Activated CD4-positive, CD25-positive, alpha-beta regulatory T cell treated with anti-CD3 and anti-CD28 coated beads, Interleukin-2, amount 50 U/mL, for 24 hours (primary cell): ENCODE data around the gene TPD52L1.

Experiments
- ATAC-seq, 2 donors: fragments of 150-1000 bp; cut with Tn5 transposase; one replicate each; pipeline ENCODE4 v1.10.0; 2021; ENCODE audit warnings: mild to moderate bottlenecking in 1 of 2, moderate library complexity in 1 of 2

The TPD52L1 gene

DNA sequence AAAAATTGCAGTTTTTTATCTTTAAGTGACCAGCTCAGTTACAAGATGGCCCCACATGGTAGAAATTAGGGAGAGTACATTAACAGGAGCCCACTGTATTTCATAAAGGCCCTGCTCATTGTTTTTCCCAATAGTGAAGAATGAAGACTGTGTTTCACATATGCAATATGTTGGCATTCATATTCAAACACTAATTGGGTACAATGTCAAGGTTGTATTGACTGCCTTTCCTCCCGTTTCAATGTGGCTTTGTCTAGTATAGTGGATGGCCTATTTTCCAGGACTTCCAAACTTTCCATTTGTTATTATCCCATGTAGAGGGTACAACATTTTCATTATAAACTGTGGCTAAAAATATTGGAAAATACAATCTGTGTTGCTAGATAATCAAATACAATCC lies 96.9 kb downstream of the TPD52L1 start:
- ATAC-seq, result no peak

DNA sequence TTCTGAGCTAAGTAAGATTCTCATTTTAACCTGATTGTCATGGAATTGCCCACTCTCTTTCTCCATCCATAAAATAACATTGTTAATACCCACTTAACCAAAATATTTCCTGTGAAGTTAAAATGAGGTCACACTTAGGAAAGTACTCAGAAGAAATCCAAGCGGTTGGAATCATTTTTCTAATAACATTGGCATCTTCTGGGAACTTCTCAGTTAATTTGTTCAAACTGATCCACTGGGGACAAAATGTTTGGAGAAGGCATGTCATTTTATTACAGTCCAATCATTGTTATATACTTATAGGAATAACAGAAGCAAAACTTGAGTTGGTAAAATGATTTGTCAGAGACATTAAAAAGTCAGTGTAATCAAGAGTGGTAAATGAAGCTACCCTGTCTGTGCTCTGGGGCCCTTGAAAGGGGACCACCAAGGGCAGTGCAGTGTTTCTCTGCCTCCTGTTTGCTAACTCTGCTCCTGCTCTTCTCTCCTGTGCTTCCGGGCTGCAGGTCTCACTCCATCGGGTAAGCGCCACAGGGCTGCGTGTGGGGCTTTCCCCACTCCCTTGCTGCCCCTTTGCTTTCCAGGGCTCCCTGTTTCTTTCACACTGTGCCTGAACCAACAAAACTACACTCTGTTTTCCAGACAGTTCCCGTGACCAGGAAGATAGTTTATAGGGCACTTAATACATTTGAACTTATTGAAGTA lies 98.1 kb downstream of the TPD52L1 start:
- ATAC-seq, result no peak

- no peak for ATAC-seq
Observed at GRCh38 chr6:125252891-125253290, 99.3 kb downstream of the TPD52L1 start.

- ATAC-seq, result no peak
Observed at GRCh38 chr6:125253881-125254280, 100.3 kb downstream of the TPD52L1 start.

DNA sequence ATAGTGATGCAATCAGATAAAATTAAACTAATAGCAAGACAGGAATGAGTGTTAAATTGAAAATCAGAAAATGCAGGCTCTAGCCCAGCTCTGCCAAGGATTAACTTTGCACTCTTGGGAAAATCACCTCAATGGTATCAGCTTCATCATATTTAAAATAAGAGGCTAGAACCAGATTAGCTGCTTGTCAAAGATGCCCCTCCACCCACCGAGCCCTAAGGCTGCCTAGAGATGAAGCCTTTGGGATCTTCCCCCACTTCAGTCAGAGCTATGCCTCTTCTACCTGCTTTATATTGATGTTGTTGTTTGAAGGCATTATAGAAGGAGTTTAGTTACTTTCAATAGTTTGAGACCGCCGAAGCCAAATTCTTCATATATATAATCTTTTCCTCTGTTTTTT lies 100.7 kb downstream of the TPD52L1 start:
- no peak for ATAC-seq

DNA sequence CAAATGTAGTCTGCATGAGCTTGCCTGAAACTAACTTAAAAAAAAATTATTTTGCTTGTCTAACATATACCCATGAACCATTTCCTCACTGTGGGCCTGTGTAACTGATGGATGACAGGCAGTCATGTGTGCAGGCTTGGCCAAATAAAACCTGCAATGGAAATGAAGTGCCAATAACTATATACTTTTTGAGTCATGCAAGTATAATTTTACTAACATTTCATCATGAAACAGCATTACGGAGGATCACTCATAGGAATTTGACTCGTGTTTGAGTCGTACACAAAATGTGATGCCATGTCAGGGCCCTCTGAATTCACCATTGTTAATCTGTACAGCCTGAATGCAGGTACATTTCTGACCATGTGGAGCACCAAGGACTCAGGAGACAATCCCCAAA lies 101.6 kb downstream of the TPD52L1 start:
- no peak for ATAC-seq

DNA sequence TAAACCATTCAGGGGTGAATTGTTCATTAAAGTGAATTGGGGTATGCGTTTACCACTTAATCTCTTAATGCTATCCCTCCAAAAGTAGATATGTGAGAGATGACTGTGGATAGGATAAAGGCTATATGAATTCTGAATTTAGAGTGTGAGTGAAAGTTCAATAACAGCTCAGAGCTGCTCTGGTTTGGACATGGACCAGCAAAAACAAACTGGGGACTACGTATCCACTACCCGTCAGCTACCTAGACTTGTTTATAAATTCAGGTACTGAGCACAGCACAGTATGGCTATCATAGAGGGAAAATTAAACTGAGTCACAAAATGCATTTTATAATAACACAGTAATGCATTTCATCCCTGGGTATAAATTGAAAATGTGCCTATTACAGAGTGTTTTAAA lies 103.8 kb downstream of the TPD52L1 start:
- ATAC-seq, result no peak

- no peak for ATAC-seq
Observed at GRCh38 chr6:125258651-125259353, 105.2 kb downstream of the TPD52L1 start.

- no peak for ATAC-seq
Observed at GRCh38 chr6:125259354-125259736, 105.8 kb downstream of the TPD52L1 start.

DNA sequence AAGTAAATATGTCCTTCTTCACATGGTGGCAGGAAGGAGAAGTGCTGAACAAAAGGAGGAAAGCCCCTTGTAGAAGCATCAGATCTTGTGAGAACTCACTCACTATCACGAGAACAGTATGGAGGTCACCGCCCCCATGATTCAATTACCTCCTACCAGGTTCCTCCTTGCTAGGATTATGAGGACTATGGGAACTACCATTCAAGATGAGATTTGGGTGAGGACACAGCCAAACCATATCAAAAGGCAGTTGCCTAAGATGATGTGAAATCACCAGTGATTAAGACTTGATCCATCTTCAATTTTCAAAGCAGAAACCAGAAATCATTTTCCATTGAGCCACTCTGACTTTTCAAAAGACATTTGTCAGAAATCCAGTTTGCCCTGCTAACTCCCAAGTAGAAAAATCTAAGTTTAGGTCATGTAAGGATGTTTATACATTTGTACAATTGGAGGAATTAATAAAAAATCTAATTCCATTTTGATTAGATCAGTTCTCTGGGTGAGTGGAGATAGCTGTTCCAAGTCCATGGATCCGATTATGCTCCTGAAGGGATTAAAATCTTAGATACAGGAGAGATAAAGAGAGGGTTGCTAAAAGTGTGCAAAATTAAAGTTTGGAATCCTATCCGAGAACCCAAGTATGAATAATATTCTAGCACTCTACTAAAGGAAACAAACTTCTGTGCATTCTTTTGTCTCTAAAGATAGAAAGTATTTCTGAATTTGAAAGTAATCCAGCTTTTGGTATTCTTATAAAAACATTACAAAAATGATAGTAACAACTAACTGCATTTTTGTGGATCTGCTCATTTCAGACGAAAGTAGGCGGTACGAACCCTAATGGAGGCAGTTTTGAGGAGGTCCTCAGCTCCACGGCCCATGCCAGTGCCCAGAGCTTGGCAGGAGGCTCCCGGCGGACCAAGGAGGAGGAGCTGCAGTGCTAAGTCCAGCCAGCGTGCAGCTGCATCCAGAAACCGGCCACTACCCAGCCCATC lies 108.7 kb downstream of the TPD52L1 start:
- no peak for ATAC-seq

GRCh38 chr6:125264476-125264875 lies 110.9 kb downstream of the TPD52L1 start:
- ATAC-seq, result no peak

DNA sequence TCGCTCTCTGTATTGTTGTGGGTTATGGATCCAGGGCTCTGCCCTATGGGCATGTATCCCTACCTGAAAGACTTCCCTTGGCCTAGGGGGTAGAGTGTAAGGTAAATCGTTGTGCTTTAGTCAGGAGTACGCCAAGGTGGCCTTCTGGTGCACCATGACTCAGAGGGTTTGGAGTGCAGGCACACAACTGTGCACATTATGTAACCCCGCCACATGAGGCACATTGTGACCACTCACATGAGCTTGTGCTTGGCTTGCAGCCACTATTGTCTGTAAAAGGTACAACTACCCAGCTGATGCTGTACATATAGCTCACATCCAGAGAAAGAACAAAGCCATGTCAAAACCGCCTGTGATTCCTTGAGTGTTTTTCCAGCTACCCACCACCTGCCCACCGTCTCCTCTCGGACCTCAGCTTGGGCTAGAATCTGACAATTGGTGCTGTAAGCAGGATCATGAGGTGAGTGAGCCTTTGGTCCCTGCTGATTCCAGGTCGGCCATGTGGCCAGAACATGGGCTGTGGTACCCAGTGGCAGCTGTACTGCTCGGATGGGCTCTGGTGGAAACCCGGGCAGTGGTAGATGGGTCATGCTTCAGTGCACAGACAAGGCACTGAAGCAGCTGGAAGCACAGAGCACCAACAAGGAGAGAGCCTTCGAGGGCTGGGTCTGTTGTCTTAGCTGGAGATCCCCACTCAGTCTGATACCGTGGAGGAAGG lies 114.4 kb downstream of the TPD52L1 start:
- ATAC-seq, result no peak

DNA sequence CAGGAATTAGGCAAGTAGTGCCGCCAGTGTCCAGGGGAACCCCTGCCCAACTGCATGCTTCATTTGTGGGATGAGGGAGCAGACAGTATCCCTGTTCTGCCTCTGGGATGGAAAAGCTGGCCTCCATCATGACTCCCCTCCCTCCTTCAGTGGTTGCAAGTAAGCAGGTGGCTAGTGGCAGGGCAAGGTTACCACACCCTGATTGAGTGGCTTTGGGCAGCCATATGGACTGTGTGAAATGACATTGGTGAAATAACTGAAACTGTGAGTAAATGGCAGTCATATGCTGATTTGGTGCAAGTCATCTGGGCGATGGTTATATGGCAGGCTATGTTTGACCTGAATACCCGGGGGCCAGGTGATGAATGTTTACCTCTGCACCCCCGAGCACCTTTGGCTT lies 115.2 kb downstream of the TPD52L1 start:
- no peak for ATAC-seq

- no peak for ATAC-seq
Observed at GRCh38 chr6:125269328-125269985, 115.9 kb downstream of the TPD52L1 start.

GRCh38 chr6:125270380-125270779 lies 116.8 kb downstream of the TPD52L1 start:
- no peak for ATAC-seq

DNA sequence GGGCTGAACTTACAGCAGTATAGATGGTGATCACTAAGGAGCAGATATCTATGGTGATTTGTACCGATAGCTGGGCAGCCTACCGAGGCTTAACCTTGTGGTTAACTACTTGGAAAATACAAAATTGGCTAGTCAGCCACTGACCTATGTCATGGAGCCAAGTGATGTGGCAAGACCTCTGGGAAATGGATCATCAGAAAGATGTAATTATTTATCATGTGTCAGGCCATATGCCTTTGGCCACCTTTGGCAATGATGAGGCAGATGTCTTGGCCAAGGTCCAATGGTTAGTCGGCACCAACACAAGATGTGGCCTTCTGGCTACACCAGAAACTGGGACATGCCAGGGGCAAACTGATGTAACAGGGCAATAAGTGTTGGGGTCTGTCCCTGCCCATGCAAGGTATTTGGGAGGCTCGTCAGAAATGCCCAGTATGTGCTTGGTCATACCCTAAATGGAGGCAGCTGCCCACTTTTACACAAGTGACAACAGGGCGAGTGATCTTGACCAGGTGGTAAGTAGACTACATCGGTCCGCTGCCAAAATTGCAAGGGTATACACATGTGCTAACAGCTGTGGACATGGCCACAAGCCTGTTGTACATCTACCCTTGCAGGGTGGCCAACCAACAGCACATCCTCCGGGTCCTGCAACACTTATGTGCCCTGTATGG lies 118.0 kb downstream of the TPD52L1 start:
- ATAC-seq, result no peak

DNA sequence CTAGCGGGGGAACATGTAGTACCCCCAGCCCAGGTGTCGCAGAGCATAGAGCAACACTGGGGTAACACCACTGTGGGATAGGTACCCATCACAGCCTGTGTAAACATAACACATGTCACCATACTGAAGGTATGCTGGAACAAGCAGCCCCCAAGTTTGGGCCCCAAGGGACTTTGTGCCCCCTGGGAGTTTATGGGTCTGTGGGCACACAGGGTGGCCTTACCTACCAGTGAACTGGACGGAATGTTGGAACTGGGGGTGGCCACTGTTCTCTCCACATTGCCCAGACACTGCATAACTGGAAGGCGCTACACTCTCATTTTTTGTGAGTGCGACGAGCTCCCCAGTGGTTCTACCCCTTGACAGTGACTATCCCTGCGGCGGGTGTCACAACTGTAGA lies 119.7 kb downstream of the TPD52L1 start:
- no peak for ATAC-seq

DNA sequence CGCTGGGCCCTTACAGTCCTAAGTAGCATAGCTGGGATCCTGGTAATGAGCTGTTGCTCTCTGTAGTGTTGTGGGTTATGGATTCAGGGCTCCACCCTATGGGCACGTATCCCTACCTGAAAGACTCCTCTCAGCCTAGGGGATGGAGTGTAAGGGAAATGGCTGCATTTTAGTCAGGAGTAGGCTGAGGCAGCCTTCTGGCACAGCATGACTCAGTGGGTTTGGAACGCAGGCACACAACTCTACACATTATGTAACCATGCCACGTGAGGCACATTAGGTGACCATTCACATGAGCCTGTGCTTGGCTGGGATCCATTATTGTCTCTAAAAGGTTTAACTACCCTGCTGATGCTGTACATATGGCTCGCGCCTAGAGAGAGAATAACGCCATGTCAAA lies 120.4 kb downstream of the TPD52L1 start:
- ATAC-seq, result no peak

GRCh38 chr6:125274935-125275334 lies 121.4 kb downstream of the TPD52L1 start:
- ATAC-seq, result no peak

DNA sequence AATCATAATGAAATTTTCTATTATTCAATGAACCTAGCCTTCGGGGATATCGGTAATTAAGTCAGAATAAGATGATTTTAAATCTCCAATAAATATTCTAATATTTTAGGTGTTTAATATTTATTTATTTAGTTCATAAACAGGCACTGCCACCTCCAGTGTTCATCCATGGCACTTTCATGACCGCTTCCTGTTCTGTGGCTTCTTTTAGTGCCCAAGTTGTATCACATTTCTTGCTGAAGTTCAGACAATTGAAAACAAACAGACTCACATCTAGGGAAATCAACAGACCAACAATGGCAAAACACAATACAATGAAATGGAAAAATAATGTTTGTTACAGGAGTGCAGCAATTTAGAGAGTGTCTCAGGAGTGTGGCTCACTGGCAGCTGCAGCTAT lies 122.2 kb downstream of the TPD52L1 start:
- no peak for ATAC-seq

DNA sequence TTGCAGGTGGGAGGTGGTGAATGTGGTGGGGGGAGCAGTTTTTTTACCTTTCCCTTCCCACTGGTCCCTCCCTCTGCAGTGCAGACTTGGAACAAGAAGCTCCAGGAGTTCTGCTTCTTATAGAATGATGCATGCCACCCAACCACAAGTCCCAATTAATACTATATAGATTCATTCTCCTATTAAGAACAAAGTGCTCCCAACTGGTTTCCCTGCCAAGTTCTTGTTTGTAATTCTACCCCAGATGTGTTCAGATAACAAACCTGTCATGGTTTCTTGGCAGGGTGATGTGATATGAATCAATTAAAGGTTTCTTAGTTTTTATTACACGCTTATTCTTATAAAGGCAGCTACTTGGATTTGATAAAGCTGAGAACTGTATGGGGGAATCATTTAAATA lies 124.3 kb downstream of the TPD52L1 start:
- no peak for ATAC-seq

- ATAC-seq, result no peak
Observed at GRCh38 chr6:125279961-125280360, 126.4 kb downstream of the TPD52L1 start.
